Epithelial cell of proximal tubule (primary cell): ENCODE data around the gene NFYC. TPM values are rescaled to one million over a fixed set of nuclear protein-coding genes. Genes with fewer than 3 reads are reported as not detected.
A peak's percentile ranks its signal among the peaks of the same experiment; 100 is the strongest.

Experiments
- DNase-seq: peaks from one replicate; pipeline ENCODE4 v3.0.0-alpha.2; 2011; ENCODE audit warnings: low read depth
- H3K4me3 ChIP-seq: 2 replicates; pipeline ENCODE4 v1.5.1; 2011; ENCODE audit warnings: low read depth, mild to moderate bottlenecking, low read length
- total RNA-seq: library from RNA; depleted of rRNA; stranded (reverse); fragments of >200 nt; gene quantifications from 2 replicates; pipeline ENCODE4 v1.2.3, GENCODE V29; 2015
- TF ChIP-seq, protein P1 (sequence below): conservative IDR thresholded peaks from 2 replicates; pipeline ENCODE4 v1.5.1; 2012; ENCODE audit warnings: low read depth, mild to moderate bottlenecking, low read length

Gene NFYC
- total RNA-seq, 1 donor from 2014 or later: 50.5 TPM

- TF ChIP-seq, protein P1, sequence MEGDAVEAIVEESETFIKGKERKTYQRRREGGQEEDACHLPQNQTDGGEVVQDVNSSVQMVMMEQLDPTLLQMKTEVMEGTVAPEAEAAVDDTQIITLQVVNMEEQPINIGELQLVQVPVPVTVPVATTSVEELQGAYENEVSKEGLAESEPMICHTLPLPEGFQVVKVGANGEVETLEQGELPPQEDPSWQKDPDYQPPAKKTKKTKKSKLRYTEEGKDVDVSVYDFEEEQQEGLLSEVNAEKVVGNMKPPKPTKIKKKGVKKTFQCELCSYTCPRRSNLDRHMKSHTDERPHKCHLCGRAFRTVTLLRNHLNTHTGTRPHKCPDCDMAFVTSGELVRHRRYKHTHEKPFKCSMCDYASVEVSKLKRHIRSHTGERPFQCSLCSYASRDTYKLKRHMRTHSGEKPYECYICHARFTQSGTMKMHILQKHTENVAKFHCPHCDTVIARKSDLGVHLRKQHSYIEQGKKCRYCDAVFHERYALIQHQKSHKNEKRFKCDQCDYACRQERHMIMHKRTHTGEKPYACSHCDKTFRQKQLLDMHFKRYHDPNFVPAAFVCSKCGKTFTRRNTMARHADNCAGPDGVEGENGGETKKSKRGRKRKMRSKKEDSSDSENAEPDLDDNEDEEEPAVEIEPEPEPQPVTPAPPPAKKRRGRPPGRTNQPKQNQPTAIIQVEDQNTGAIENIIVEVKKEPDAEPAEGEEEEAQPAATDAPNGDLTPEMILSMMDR: no peak
- H3K4me3 ChIP-seq: no peak overlapping the region
- no peak for DNase-seq
These were observed 6.8 kb upstream of the NFYC start for GRCh38 chr1:40684669-40685068.

- TF ChIP-seq, protein P1: no peak
These were observed 4.4 kb upstream of the NFYC start for GRCh38 chr1:40687059-40687458.

GRCh38 chr1:40687661-40688060 lies 3.8 kb upstream of the NFYC start:
- TF ChIP-seq, protein P1: no peak
- no peak for DNase-seq
- H3K4me3 ChIP-seq: no peak overlapping the region

More at GRCh38 chr1:40687059-40687458, 4.4 kb upstream of the NFYC start:
- no peak for DNase-seq
- no peak overlapping the region for H3K4me3 ChIP-seq

DNA sequence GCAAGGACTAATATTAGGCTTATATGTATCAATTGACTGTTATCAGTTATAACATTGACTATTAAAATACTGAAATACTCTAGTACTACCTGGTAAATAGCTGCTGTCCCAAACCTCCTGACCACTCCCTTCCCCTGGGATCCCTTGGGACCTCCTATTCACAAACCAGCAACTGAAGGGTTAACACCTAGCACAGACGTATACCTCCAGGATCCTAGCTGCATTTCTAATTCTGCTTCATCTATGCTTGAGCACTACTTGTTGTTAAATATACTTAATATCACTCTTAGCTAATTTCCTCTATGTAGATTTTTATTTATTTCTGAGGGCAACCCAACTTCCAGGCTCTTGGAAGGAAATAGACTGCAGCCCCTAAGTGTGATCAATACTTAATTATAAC lies 1.8 kb upstream of the NFYC start:
- H3K4me3 ChIP-seq: no peak overlapping the region
- DNase-seq: no peak
- TF ChIP-seq, protein P1: no peak

GRCh38 chr1:40690771-40691537 lies 550 bp upstream of the NFYC start:
- peak overlapping the region; percentile 84 for H3K4me3 ChIP-seq
- DNase-seq: no peak
- TF ChIP-seq, protein P1: no peak

DNA sequence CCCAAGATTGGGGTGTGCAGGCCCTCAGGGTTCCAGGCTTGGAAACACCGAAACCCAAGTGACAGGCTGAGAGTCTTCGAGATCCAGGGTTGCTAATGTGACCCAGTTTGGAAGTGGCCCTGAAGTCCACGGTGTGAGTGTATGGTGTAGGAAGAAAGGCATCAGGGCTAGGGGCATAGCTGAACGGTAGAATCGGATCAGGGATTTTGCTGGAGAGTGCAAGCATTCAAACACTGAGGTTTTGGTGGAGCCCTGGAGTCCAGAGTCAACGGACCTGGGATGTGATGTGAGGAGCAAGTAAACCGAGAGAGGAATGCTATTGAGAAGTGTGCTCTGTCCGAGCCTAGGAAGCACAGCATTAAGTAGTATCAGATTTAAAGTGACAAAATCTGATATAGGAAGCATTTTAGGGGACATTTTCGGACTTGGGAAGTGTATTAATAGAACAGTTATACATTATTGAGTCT lies 958 bp downstream of the NFYC start:
- H3K4me3 ChIP-seq: peak overlapping the region; percentile 84
- TF ChIP-seq, protein P1: no peak
- DNase-seq: no peak

DNA sequence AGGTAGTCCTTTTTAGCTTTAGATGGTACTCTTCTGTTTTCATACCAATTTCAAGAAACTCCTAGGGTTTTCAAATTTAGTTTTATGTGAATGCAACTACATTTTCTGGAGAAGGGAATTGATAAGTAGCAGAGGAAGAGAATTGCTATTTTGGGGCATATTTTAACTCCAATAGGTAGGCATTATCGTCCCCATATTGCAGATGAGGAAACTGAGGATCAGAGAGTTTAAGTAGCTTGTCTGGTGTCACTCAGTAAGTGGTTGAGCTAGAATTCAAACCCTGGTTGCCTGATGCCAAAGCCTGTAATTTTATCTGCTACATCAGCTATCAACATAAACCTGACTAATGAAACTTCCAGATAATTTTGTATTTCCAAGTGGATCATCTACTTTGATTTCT lies 1.9 kb downstream of the NFYC start:
- no peak overlapping the region for H3K4me3 ChIP-seq
- no peak for DNase-seq
- TF ChIP-seq, protein P1: no peak
